Measurements from ENCODE around the gene GRIN2B. TPM values are rescaled to one million over a fixed set of nuclear protein-coding genes. Genes with fewer than 3 reads are reported as not detected.
A peak's percentile ranks its signal among the peaks of the same experiment; 100 is the strongest.

Gene GRIN2B
- total and polyA plus RNA-seq, 2 of the 13 experiments (the other 11 are each of a cell fraction or from before 2014, with no cell fraction given) = 0.05 to 0.13 TPM

GRCh38 chr12:13992585-13992984, 11.2 kb upstream of the GRIN2B start (continued):
- TF ChIP-seq HNF1B (CRISPR knock-in tag; IDR thresholded peaks at IDR 0.05) (peak; percentile 54; the same call in 1 of the 2 replicates), ZZZ3 (CRISPR knock-in tag; IDR thresholded peaks at IDR 0.05; ENCODE audit: borderline replicate concordance) (no peak), CEBPZ (IDR thresholded peaks at IDR 0.05; ENCODE audit: low read length) (no peak), FOXP1 (IDR thresholded peaks at IDR 0.05) (no peak), FOXP1 (CRISPR knock-in tag; IDR thresholded peaks at IDR 0.05) (peak; percentile 22; the same call in 1 of the 2 replicates), ZNF331 (CRISPR knock-in tag; IDR thresholded peaks at IDR 0.05) (0 out of 2 replicates have a peak, but pooled peaks have one; percentile 22), JARID2 (CRISPR knock-in tag; IDR thresholded peaks at IDR 0.05; ENCODE audit: insufficient replicate concordance) (no peak), TOE1 (CRISPR knock-in tag; IDR thresholded peaks at IDR 0.05) (no peak), ZFP62 (CRISPR knock-in tag; IDR thresholded peaks at IDR 0.05) (no peak), IKZF1 (IDR thresholded peaks at IDR 0.05) (no peak), KMT2B (CRISPR knock-in tag; IDR thresholded peaks at IDR 0.05) (no peak), MAFG (CRISPR knock-in tag; IDR thresholded peaks at IDR 0.05) (no peak), MTF1 (CRISPR knock-in tag; IDR thresholded peaks at IDR 0.05) (no peak), ATF2 (CRISPR knock-in tag; IDR thresholded peaks at IDR 0.05) (peak; percentile 61; the same call in 1 of the 2 replicates), NR2F6 (IDR thresholded peaks at IDR 0.05) (no peak), NR2F6 (CRISPR knock-in tag; IDR thresholded peaks at IDR 0.05) (peak; percentile 35; the same call in 1 of the 2 replicates), DPF2 (CRISPR knock-in tag; IDR thresholded peaks at IDR 0.05; ENCODE audit: borderline replicate concordance, low read depth) (no peak), SSRP1 (CRISPR knock-in tag; IDR thresholded peaks at IDR 0.05) (no peak), ATF4 (CRISPR knock-in tag; IDR thresholded peaks at IDR 0.05) (0 out of 4 replicates have a peak, but pooled peaks of 1 of the 2 experiments have one; percentile 11), GTF3A (CRISPR knock-in tag; conservative IDR thresholded peaks at IDR 0.05) (no peak), HOMEZ (CRISPR knock-in tag; IDR thresholded peaks at IDR 0.05; ENCODE audit: low read depth) (peak; percentile 62; the same call in 1 of the 2 replicates), HOXA3 (CRISPR knock-in tag; IDR thresholded peaks at IDR 0.05) (no peak), ZNF260 (CRISPR knock-in tag; IDR thresholded peaks at IDR 0.05; ENCODE audit: borderline replicate concordance, low read depth) (no peak)

Data from HepG2 (cell line).